HK-2 (cell line): ENCODE measurements around the gene NFE2.
"Not testable (repeated sequence)": the region's sequence is repeated elsewhere in the genome, so short reads cannot be mapped to it uniquely, and the experiment has no call there.

Experiments used
- DNase-seq: peaks from one replicate; pipeline ENCODE4 v3.0.0-alpha.2; 2018; ENCODE audit not compliant: unreplicated experiment

Gene NFE2

DNA sequence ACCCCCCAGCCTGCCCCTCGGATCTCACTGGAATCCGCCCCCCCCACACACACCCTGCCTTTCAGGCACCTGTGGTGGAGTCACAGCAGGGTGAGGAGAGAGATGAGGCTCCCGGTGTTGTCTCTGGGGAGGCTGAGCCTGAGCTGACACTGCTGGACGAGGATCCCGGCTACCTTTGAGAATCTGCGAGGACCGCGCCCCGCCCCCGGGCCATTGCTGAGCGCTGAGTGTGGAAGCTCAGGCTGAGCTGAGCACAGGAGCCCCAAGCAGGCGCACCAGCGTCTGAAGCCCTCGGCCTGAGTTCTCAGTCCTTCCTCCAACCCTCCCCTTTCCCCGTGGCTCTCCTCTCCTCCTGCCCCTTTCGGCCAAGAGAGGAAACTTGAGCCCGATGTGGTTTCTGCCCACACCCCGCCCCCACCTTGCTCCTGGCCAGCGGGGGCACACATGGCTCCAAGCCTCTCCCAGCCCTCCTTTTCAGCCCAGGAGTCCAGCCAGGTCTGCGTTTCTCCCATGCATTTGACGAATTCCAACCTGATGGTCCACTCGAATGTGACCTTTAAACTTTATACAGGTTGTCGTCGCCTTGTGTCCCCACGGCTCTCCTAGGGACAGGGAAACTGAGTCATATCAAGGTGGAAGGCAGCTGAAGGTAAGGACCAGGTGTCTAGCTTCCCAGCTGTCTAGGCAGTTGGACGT is at the start of gene NFE2:
Gene NFE2 (minus strand): TSS at position 284 of the 696 bp plus-strand sequence. CDS start 5,767 bp downstream, outside the sequence.
- peak; percentile 75 for DNase-seq

- DNase-seq: no peak
Measured at GRCh38 chr12:54349679-54350078, 48.9 kb upstream of the NFE2 start.

- no peak for DNase-seq
Measured at GRCh38 chr12:54349036-54349435, 48.2 kb upstream of the NFE2 start.

- no peak for DNase-seq
Measured at GRCh38 chr12:54341378-54342300, 40.8 kb upstream of the NFE2 start.

- no peak for DNase-seq
Measured at GRCh38 chr12:54340846-54341245, 40.0 kb upstream of the NFE2 start.

- DNase-seq: no peak
Measured at GRCh38 chr12:54338698-54339296, 38.0 kb upstream of the NFE2 start.

- DNase-seq: no peak
Measured at GRCh38 chr12:54337854-54338650, 37.2 kb upstream of the NFE2 start.

DNA sequence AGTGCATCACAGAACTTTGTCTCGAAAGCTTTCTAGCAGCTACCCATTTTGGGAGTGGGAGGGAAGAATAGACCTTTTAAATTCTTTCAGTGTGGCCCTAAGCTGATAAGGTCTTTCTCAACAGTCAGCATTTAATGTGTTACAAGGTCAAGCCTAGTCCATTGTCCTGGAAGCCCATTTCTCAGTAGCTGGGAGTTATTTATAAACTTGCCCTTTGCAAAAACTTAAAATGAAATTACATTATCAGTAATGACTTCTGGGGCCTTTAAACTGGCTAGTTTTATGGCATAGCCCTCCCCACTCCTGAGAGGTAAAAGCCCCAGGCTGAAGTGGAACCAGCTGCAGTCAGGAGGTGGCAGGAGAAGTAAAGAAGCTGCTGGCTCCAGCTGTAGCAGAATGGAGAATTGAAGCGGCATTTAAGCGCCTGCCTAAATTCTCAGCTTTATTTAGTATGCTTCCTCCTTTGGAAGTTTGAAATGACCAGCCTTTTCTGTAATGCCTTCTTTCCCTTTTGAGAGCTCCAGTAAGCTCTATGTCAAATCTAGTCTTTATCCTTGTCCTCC is 36.5 kb upstream of the NFE2 start:
- no peak for DNase-seq

GRCh38 chr12:54333420-54334034 is 32.7 kb upstream of the NFE2 start:
- no peak for DNase-seq

DNA sequence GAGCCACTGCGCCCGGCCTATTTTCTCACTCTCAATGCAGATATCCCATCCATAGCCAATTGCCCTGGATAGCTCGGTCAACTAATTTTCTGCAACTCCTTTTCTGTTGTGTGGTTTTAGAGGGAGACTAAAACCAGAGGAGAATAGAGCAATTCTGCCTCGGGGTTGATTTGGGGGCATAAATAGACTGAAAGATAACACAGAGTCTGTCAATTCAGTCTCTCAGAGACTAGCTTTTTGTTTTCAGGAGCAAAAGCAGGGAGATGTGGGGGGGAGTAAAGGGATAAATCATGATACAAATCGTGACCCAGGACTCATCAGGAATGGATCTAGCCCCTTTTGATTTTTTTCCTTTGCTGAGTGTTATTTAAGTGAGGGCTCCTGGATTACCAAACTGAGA is 30.6 kb upstream of the NFE2 start:
- DNase-seq: no peak

DNA sequence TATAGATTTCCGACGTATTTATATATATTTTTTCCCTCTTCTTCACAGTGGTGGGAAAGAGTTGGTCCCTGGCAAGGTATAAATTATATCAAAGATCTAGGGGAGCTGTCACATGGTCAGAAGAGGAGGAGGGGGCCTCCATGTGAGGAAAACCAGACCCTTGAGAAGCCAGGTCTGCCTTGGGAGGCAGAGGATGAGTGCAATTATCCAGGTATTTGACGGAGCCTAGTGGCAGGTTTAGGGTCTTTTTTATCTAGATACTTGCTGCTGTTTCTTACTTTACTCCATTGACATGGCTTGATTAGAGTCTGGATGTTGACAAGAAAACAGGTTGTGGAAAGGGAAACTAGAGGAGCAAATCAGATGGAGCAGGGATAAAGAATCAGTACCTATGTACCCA is 29.6 kb upstream of the NFE2 start:
- DNase-seq: no peak

DNA sequence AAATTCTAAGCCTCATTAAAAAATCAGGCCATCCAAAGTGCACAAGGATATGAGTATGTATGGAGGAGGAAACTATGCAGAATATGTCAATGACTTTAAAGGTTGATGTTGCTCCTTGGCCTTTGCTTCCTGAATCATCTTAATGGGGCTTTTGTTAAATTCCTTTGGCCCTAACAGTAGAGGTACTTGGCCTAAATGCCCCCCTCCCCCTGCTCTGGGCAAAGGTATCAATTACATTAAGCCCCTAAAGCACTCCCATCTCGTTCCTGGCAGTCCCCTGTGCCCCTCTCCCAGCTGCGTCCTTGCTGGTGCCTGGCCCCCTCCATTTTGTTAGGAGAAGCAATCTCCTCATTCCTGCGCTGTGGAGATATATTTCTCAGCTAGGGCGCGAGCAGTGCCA is 28.9 kb upstream of the NFE2 start:
- DNase-seq: no peak

- DNase-seq: no peak
Measured at GRCh38 chr12:54328595-54329337, 28.0 kb upstream of the NFE2 start.

DNA sequence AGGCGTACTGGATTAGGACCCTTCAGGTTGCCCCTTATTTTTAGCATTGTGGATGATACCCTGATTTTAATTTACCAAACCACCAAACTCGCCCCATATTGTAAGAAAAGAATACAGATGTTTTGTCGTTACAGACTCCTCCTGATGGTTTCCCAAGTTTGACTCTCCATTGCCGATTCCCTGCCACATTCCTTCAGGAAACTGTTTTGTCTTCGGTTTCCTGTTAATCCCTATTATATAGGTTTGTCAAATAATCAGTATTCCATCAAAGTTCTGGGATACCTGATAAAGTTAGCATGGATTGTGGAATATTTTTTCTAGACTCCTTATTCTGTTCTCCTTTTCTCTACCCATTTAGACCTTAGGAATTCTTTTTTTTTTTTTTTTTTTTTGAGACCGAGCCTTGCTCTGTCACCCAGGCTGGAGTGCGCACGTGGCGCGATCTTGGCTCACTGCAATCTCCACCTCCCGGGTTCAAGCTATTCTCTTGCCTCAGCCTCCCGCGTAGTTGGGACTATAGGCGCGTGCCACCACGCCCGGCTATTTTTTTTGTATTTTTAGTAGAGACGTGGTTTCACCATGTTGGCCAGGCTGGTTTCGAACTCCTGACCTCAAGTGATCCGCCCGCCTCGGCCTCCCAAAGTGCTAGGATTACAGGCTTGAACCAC is 24.8 kb upstream of the NFE2 start:
- DNase-seq: not testable (repeated sequence)

DNA sequence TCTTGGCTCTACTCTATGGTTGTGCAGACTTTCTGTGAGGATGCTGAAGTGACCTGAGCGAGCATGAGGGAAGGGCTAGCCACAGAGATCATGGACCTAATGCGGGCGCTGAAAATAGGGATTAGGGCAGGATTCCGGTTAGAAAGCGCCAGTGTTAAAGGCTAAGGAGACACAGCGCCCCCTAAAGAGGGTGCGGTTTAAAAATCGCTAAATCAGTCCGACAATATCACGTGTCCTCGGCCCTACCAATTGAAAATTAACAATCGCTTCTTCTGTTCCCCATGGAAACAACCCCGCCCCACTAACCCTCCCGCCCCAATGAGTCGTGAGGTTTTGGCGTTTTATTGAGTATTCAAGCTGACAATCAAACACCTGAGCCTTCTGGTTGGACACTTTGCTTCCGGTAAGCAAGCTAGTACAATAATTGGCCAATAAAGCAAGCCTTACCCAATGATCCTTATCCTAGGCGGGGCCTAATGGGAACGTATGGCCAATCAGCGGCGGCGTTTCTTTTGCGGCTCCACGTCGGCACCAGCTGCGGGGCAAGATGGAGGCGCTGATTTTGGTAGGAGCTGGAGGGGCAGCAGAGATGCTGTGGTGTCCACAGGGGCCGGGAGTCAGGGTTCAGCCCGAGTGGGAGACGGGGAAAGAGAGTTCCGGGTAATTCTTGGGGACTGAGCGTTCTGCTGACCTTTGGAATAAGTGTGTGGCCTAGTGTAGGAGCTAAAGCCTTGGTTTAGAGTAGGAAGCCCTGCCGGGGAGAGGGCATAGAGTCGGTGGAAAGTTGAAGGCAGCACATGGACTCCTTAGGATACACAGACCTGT is 24.0 kb upstream of the NFE2 start, which contains the start of gene COPZ1:
Gene COPZ1 (plus strand): TSS at position 515 of the 825 bp plus-strand sequence. CDS start 33 bp downstream, at position 548.
- DNase-seq: peak; percentile 96

DNA sequence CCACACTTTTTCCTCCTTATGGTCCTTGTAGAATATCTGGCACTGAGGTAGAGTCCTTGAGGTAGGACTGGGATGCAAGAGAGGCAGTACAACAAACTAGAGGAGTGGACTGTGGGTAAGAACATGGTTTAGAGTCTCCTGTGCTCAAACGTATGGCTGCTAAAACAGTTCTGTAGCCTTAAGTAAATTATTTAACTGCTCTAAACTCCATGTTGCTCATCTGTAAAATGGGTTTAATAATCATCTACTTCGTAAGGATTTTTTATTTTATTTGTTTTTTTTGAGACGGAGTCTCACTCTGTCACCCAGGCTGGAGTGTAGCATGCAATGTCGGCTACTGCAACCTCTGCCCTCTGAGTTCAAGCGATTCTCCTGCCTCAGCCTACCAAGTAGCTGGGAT is 20.5 kb upstream of the NFE2 start:
- no peak for DNase-seq

DNA sequence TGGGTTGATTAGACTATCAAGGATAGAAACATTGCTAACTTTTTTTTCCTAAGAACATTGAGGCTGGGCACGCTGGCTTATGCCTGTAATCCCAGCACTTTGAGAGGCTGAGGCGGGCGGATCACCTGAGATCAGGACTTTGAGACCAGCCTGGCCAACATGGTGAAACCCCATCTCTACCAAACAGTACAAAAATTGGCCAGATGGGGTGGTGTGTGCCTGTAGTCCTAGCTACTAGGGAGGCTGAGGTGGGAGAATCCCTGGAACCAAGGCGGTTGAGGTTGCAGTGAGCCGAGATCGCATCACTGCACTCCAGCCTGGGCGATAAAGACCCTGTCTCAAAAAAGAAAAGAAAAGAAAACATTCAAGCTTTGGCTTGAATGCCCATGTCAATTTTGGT is 11.5 kb upstream of the NFE2 start:
- not testable (repeated sequence) for DNase-seq

DNA sequence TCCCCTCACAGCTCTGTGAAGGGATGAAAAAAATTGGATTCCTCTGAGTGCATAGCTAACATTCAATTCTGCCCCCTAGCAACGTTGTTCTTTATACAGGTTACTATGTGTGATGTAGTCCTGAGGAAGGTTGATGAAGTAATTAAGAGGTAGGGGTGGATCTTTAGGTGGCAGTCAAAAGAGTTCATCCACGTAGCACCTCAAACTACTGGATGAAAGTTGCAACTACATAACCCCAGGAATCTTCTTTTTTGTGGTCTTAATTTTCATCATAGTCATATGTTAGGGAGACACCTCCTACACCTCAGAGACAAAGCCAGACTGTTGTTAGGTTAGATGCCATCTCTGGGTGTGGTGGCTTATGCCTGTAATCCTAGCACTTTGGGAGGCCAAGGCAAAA is 10.2 kb upstream of the NFE2 start:
- DNase-seq: no peak
